Testis (tissue), 3 donors: ENCODE measurements around the gene ANXA6. TPM values are rescaled to one million over a fixed set of nuclear protein-coding genes. Genes with fewer than 3 reads are reported as not detected.
A peak's percentile ranks its signal among the peaks of the same experiment; 100 is the strongest.

Experiments
- DNase-seq: peaks from one replicate; pipeline ENCODE4 v3.0.0-alpha.2; 2019
- H3K27ac ChIP-seq, 2 donors: fragments of 200-600 bp; sonication (generic); one replicate each; pipeline ENCODE4 v1.5.1; 2019
- H3K27me3 ChIP-seq: fragments of 200-600 bp; sonication (generic); one replicate; pipeline ENCODE4 v1.5.1; 2019
- H3K36me3 ChIP-seq: fragments of 200-600 bp; sonication (generic); one replicate; pipeline ENCODE4 v1.5.1; 2017; ENCODE audit warnings: low read depth; ENCODE audit errors: missing control alignments
- H3K4me1 ChIP-seq: fragments of 200-600 bp; sonication (generic); one replicate; pipeline ENCODE4 v1.5.1; 2019
- H3K4me3 ChIP-seq, 2 donors: fragments of 200-600 bp; sonication (generic); one replicate each; pipeline ENCODE4 v1.5.1; 2017 to 2019
- H3K9me3 ChIP-seq: fragments of 200-600 bp; sonication (generic); one replicate; pipeline ENCODE4 v1.5.1; 2017
- CTCF ChIP-seq, 3 experiments: fragments of 450-650 bp in 2 of 3; fragments of 200-600 bp in 1 of 3; sonication (generic) in 1 of 3; IDR thresholded peaks; one replicate each; pipeline ENCODE4 v1.5.1; 2016 to 2019; ENCODE audit warnings: antibody characterized with exemption in 3 of 3, mild to moderate bottlenecking in 2 of 3, moderate library complexity in 1 of 3
- POLR2A ChIP-seq: fragments of 450-650 bp; IDR thresholded peaks from one replicate; pipeline ENCODE4 v1.6.1; 2017; ENCODE audit warnings: antibody characterized with exemption, mild to moderate bottlenecking, moderate library complexity
- WGBS, 2 donors: methylation state at CpG; one replicate each; pipeline ENCODE4 v1.1.5; 2018; 5-methylcytosine and 5-hydroxymethylcytosine counted together
- intact Hi-C: fragments of 100-400 bp; cut with DNase I; formaldehyde crosslinking; loops from one replicate; pipeline ENCODE4 v1.15.1; 2023; ENCODE audit warnings: low total_unique reads
- polyA plus RNA-seq: library from polyadenylated mRNA; stranded (reverse); fragments of 350-450 nt; fragmentation: Illumina TruSeq; extraction: RNeasy Lipid Tissue Mini Kit (QIAGEN cat#74804); gene quantifications from one replicate; pipeline ENCODE4 v1.2.3, GENCODE V29; 2014; ENCODE audit warnings: low read depth, low replicate concordance; ENCODE audit not compliant: insufficient read depth
- total RNA-seq, 2 donors: library from RNA; depleted of rRNA; stranded (reverse); fragments of >200 nt; gene quantifications; one replicate each; pipeline ENCODE4 v1.2.3, GENCODE V29; 2016

The ANXA6 gene
- total and polyA plus RNA-seq, 3 donors from 2014 or later = 116 to 180 (median 152) TPM

- 11 to 12% methylated on average over 13 to 15 of the region's 15 CpGs for WGBS, 2 donors
- Histone ChIP-seq H3K9me3 (no peaks in the 10 kb centered on the region), H3K4me3 (peak overlapping the region; percentile 72 to 87), H3K36me3 (no peaks in the 10 kb centered on the region), H3K27me3 (no peaks in the 10 kb centered on the region), H3K27ac (peak overlapping the region; percentile 94 to 98), H3K4me1 (peaks cover 24% of the 10 kb centered on the region)
- DNase-seq = no peak
- TF ChIP-seq POLR2A = no peak
- no peak for TF ChIP-seq CTCF (IDR thresholded peaks at IDR 0.05)
- intact Hi-C loops = no loop called here
Observed at GRCh38 chr5:151081431-151082281, 75.9 kb downstream of the ANXA6 start.

GRCh38 chr5:151080613-151081430, 76.8 kb downstream of the ANXA6 start, which contains the start of gene TNIP1:
Gene TNIP1, minus strand, starts transcription at chr5:151081034. Its CDS starts 15,939 bp downstream, at chr5:151065095.
- Histone ChIP-seq H3K27ac (peak within 1 kb of the TSS; percentile 94 to 98), H3K36me3 (no peaks in the 10 kb centered on the region), H3K4me1 (peaks cover 24% of the 10 kb centered on the region), H3K9me3 (no peaks in the 10 kb centered on the region), H3K27me3 (no peaks in the 10 kb centered on the region), H3K4me3 (peak within 1 kb of the TSS; percentile 72 to 87)
- intact Hi-C loops = no loop called here
- TF ChIP-seq POLR2A = no peak
- peak in 1 of 3 experiments; percentile 14 for TF ChIP-seq CTCF (IDR thresholded peaks at IDR 0.05)
- DNase-seq = peak; percentile 93
- WGBS, 2 donors = 0 to 1% methylated on average over 2 to 46 of the region's 86 CpGs

- peaks cover 16% of the 10 kb centered on the region for H3K4me1 ChIP-seq
- intact Hi-C loops = no loop called here
- DNase-seq = no peak
Observed at GRCh38 chr5:151079838-151080612, 77.6 kb downstream of the ANXA6 start.

More at GRCh38 chr5:151079838-151080612, 77.6 kb downstream of the ANXA6 start:
- Histone ChIP-seq H3K27ac (peak overlapping the region; percentile 94 to 98), H3K4me3 (peak overlapping the region; percentile 72 to 87), H3K27me3 (no peaks in the 10 kb centered on the region), H3K36me3 (no peaks in the 10 kb centered on the region), H3K9me3 (no peaks in the 10 kb centered on the region)
- WGBS, 2 donors = 7 to 9% methylated on average over 21 of the region's 21 CpGs
- no peak for TF ChIP-seq CTCF (IDR thresholded peaks at IDR 0.05)
- no peak for TF ChIP-seq POLR2A
